HFF-Myc (cell line): ENCODE results near the gene STOML3.

Source experiments
- DNase-seq: peaks from one replicate; pipeline ENCODE4 v3.0.0-alpha.2; 2011; ENCODE audit warnings: low read depth; ENCODE audit errors: extremely low read depth
- H3K4me3 ChIP-seq: replicated peaks from 2 replicates; pipeline ENCODE4 v1.5.1; 2011; ENCODE audit warnings: low read depth, mild to moderate bottlenecking, control low read depth, low read length
- TF ChIP-seq, protein P1 (sequence below): IDR thresholded peaks from 2 replicates; pipeline ENCODE4 v1.5.1; 2012; ENCODE audit warnings: mild to moderate bottlenecking, low read depth, low read length, control low read depth; ENCODE audit errors: missing control alignments

Gene STOML3, protein sequence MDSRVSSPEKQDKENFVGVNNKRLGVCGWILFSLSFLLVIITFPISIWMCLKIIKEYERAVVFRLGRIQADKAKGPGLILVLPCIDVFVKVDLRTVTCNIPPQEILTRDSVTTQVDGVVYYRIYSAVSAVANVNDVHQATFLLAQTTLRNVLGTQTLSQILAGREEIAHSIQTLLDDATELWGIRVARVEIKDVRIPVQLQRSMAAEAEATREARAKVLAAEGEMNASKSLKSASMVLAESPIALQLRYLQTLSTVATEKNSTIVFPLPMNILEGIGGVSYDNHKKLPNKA

DNA sequence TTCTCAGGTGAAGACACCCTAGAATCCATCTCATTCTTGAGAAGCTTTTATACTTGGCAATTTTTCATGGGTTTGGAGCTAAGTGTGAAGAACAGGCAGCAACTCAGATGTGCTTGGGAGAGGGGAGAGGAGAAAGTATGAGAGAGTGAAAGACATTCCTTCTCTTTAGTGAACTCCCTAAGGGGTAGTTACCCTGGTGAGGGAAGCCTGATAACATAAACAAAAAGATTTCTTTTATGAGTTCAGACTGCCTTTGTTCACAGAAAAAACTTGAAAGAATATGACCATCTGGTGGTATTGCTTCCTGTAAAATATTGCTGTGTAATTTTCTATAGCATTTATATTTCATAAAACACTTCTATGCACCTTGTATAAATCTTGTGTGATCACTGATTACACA is at the start of gene STOML3:
STOML3 (minus strand) TSS at position 139 of the 400 bp plus-strand sequence; CDS start at position 29, 110 bp downstream.
- TF ChIP-seq, protein P1, sequence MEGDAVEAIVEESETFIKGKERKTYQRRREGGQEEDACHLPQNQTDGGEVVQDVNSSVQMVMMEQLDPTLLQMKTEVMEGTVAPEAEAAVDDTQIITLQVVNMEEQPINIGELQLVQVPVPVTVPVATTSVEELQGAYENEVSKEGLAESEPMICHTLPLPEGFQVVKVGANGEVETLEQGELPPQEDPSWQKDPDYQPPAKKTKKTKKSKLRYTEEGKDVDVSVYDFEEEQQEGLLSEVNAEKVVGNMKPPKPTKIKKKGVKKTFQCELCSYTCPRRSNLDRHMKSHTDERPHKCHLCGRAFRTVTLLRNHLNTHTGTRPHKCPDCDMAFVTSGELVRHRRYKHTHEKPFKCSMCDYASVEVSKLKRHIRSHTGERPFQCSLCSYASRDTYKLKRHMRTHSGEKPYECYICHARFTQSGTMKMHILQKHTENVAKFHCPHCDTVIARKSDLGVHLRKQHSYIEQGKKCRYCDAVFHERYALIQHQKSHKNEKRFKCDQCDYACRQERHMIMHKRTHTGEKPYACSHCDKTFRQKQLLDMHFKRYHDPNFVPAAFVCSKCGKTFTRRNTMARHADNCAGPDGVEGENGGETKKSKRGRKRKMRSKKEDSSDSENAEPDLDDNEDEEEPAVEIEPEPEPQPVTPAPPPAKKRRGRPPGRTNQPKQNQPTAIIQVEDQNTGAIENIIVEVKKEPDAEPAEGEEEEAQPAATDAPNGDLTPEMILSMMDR = no peak
- H3K4me3 ChIP-seq = no peak within 1 kb of the TSS
- no peak for DNase-seq

DNA sequence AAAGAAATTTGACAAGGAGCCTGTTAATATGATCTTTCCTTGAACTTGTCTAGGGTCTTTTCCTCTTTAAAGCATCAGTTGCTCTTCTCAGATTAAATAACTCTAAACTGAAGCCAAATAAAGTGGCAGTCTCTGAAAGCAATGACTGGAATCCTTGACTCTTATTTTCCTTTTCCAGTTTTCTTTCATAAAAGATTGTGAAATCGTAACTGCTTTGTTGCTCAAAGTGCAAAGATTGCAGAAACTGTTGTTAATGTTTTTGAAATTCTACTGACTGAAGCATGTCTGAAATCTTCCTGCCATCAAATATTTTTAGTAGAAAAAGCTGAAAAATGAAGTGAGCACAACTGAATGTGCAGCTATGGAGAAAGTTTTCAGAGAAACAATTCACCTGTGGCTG is 49.6 kb upstream of the STOML3 start:
- no peak for DNase-seq
- TF ChIP-seq, protein P1 = no peak
- H3K4me3 ChIP-seq = no peak overlapping the region

DNA sequence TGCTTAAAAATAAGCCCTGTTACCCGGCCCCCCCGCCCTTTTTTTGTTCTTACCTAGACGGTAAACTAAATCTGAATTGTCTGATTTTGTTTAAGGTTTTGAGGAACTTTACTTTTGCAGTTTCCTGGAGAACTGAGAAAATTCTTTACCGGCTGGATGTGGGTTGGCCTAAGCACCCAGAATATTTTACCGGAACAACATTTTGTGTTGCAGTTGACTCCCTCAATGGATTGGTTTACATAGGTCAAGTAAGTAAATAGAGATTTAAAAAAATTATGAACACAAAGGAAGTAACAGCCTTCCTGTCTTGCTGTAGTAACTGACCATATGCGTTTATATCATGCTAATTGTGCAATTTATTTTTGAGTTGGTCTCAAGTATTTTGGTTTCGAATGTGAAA is 48.4 kb upstream of the STOML3 start:
- peak overlapping the region; percentile 81 for H3K4me3 ChIP-seq
- TF ChIP-seq, protein P1 = no peak
- DNase-seq = no peak

DNA sequence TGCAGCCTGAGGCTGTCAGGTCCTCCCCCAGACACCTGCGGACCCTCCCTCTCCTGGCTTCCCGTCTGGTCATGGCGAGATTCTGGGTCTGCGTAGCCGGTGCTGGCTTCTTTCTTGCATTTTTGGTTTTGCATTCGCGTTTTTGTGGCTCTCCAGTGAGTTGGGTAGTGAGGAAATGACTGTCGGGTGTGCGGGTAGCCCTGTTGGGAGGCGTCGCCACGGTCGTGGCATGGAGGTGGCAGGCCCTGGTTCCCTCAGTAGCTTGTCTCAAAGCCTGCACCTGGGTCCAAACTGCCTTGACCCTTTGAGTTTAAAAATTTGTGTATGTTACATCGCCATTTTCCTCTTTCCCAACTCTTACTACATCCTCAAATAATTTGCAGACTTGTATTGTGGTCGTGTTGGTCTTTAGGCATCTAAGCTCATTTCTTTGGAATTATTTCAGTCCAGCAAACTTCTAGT is 48.0 kb upstream of the STOML3 start:
- no peak for DNase-seq
- H3K4me3 ChIP-seq = peak overlapping the region; percentile 81
- TF ChIP-seq, protein P1 = no peak

DNA sequence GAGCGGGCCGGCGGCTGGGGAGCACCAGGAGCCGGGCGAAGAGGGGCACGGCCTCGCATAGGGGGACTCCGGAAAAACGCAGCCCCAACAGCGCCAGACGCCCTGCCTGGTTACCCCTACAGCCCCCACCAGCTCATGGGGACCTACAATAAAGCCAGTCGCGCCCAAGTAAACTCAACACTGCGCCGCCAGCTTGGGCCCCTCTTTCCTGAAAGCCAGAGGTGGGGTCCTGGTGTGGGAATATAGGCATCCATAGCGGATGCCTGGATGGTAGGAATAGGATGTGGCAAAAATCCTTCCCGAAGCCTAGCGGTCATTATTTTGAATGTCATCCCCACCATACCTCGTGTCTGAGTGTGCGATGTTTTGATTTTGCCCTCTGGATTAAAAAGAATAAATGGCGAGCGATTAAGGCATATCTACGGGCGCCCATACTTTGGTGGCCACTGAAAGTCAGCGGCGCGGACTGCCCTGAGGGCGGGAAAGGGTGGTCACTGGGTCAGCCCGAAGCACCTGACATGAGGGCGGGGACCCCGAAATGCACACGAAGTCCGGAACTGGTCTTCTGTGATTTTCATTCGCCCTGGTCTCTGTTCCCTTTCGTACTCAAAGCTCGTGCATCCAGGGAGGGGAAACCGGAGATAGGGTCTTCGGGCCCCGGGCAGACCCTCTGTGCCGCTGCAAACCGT is 47.4 kb upstream of the STOML3 start, which contains the start of the genes NHLRC3 and PROSER1:
NHLRC3 (plus strand) TSS at position 577 of the 689 bp plus-strand sequence. CDS start 184 bp downstream, outside the sequence.
PROSER1 (minus strand) TSS at position 210 of the 689 bp plus-strand sequence. CDS start 847 bp downstream, outside the sequence.
- TF ChIP-seq, protein P1 = no peak
- DNase-seq = peak; percentile 52
- H3K4me3 ChIP-seq = peak within 1 kb of the TSS; percentile 81

DNA sequence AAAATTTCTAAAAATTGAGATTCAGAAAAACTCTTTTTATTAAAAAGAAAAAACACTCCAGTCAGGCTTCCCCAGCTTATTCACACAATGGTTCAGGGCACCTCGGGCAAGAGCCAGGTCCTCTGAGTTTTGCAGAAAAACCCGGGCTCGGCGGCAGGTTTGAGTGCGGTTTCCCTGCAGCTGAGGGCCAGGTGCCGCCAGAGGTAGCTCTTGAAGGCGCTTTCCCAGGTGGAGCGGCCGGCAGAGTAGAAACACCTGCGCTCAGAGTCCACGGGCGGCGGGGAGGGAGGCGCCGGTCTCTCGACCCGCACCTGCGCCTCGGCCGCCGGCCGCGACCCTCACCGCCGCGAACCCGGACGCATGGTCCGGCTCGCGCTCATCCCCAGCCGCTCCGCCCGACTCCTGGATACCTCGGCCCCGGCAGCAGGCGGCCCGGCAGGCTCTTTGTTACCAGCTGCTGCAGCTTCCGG is 46.8 kb upstream of the STOML3 start:
- H3K4me3 ChIP-seq = peak overlapping the region; percentile 81
- no peak for DNase-seq
- TF ChIP-seq, protein P1 = no peak
